ENCODE data around the gene INTS13. TPM values are rescaled to one million over a fixed set of nuclear protein-coding genes. Genes with fewer than 3 reads are reported as not detected.
"Not testable (repeated sequence)": the region's sequence is repeated elsewhere in the genome, so short reads cannot be mapped to it uniquely, and the experiment has no call there.

INTS13 gene
- total RNA-seq, 1 experiment from 2014 or later = 54.0 TPM

DNA sequence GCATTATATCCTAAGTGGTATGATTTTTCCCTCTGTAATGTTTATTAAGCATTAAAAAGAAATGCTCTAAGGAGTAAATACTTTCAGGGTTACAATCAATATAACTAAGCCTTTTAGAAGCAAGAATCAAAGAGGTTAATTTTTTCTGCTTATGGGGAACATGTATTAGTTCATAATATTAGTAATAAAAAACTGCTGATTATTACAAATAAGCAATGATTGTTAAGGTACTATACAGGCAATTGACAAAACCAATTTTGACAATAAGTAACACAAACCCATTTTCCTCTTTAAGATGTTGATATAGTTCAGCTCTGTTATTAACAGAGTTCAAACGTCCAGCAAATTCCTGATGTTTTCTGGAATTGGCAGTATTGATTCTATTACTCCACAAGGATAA lies 31.8 kb downstream of the INTS13 start:
- CTCF ChIA-PET = no interaction called here
- ATAC-seq (no peak), DNase-seq (ENCODE audit: low spot score) (no peak)

DNA sequence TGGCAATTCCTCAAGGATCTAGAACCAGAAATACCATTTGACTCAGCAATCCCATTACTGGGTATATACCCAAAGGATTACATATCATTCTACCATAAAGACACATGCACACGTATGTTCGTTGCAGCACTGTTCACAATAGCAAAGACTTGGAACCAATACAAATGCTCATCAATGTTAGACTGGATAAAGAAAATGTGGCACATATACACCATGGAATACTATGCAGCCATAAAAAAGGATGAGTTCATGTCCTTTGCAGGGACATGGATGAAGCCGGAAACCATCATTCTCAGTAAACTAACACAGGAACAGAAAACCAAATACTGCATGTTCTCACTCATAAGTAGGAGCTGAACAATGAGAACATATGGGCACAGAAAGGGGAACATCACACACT lies 34.4 kb downstream of the INTS13 start:
- CTCF ChIA-PET = interaction anchor here (1.2 kb wide), 1 partner anchor 103 kb away, joined by 7 read pairs; no protein-coding TSS in a partner anchor
- H3K36me3 Mint-ChIP-seq = peaks cover 62% of the 10 kb centered on the region
- H3K27ac Mint-ChIP-seq; H3K4me3 Mint-ChIP-seq; POLR2A ChIA-PET; H3K4me1 Mint-ChIP-seq; DNase-seq (ENCODE audit: low spot score); ATAC-seq; H3K27me3 Mint-ChIP-seq (ENCODE audit: low read depth): not testable (repeated sequence)
- peaks cover 12% of the 10 kb centered on the region for H3K9me3 Mint-ChIP-seq

More for the DNA sequence above, 31.8 kb downstream of the INTS13 start:
- TF ChIP-seq NFATC4 (CRISPR knock-in tag; IDR thresholded peaks at IDR 0.05) (no peak), GABPB1 (CRISPR knock-in tag; IDR thresholded peaks at IDR 0.05) (no peak), ZNF138 (CRISPR knock-in tag; conservative IDR thresholded peaks at IDR 0.05) (no peak), ZNF396 (CRISPR knock-in tag; IDR thresholded peaks at IDR 0.05; ENCODE audit: borderline replicate concordance) (no peak), HMGA2 (CRISPR knock-in tag; IDR thresholded peaks at IDR 0.05) (no peak), SMAD4 (CRISPR knock-in tag; IDR thresholded peaks at IDR 0.05) (no peak), ZNF671 (CRISPR knock-in tag; IDR thresholded peaks at IDR 0.05) (no peak), SP1 (CRISPR knock-in tag; conservative IDR thresholded peaks at IDR 0.05) (no peak)
- TF ChIP-seq, protein P1, sequence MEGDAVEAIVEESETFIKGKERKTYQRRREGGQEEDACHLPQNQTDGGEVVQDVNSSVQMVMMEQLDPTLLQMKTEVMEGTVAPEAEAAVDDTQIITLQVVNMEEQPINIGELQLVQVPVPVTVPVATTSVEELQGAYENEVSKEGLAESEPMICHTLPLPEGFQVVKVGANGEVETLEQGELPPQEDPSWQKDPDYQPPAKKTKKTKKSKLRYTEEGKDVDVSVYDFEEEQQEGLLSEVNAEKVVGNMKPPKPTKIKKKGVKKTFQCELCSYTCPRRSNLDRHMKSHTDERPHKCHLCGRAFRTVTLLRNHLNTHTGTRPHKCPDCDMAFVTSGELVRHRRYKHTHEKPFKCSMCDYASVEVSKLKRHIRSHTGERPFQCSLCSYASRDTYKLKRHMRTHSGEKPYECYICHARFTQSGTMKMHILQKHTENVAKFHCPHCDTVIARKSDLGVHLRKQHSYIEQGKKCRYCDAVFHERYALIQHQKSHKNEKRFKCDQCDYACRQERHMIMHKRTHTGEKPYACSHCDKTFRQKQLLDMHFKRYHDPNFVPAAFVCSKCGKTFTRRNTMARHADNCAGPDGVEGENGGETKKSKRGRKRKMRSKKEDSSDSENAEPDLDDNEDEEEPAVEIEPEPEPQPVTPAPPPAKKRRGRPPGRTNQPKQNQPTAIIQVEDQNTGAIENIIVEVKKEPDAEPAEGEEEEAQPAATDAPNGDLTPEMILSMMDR (IDR thresholded peaks at IDR 0.05) = no peak
- POLR2A ChIA-PET = no interaction called here
- H3K27ac Mint-ChIP-seq = no peak overlapping the region
- H3K36me3 Mint-ChIP-seq = peaks cover 58% of the 10 kb centered on the region
- H3K27me3 Mint-ChIP-seq (ENCODE audit: low read depth) = no peaks in the 10 kb centered on the region
- H3K4me1 Mint-ChIP-seq = no peaks in the 10 kb centered on the region
- no peak overlapping the region for H3K4me3 Mint-ChIP-seq
- H3K9me3 Mint-ChIP-seq = peaks cover 12% of the 10 kb centered on the region

DNA sequence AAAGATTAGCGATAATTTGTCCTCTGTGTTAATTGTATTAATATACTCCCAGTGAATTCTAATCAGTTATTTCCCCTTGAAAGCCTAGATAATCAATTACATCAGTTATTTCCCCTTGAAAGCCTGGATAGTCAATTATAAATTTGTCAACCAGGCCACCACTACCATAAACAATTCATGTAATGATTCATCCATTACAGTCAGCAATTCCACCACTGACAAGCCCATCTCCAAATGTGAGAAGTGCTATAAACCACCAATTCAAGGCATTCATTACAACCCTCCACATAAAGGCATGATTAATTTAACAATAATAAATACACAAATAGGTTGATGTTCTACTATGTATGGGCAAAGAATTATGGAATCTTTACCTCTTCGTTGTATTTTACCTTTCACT lies 40.9 kb downstream of the INTS13 start:
- no peak for TF ChIP-seq ZNF317 (CRISPR knock-in tag; IDR thresholded peaks at IDR 0.05; ENCODE audit: borderline replicate concordance, low read depth)
- TF ChIP-seq, protein P2, sequence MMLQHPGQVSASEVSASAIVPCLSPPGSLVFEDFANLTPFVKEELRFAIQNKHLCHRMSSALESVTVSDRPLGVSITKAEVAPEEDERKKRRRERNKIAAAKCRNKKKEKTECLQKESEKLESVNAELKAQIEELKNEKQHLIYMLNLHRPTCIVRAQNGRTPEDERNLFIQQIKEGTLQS (CRISPR knock-in tag; conservative IDR thresholded peaks at IDR 0.05) = no peak
- Mint-ChIP-seq H3K27ac (no peak overlapping the region), H3K4me1 (no peaks in the 10 kb centered on the region), H3K9me3 (no peaks in the 10 kb centered on the region), H3K4me3 (no peak overlapping the region), H3K27me3 (ENCODE audit: low read depth) (no peaks in the 10 kb centered on the region), H3K36me3 (peaks cover 19% of the 10 kb centered on the region)
- POLR2A ChIA-PET = no interaction called here
- DNase-seq (ENCODE audit: low spot score) (no peak), ATAC-seq (no peak)
- CTCF ChIA-PET = interaction anchor here (4.0 kb wide), 1 partner anchor 12 kb away, joined by 12 read pairs; no protein-coding TSS in a partner anchor

DNA sequence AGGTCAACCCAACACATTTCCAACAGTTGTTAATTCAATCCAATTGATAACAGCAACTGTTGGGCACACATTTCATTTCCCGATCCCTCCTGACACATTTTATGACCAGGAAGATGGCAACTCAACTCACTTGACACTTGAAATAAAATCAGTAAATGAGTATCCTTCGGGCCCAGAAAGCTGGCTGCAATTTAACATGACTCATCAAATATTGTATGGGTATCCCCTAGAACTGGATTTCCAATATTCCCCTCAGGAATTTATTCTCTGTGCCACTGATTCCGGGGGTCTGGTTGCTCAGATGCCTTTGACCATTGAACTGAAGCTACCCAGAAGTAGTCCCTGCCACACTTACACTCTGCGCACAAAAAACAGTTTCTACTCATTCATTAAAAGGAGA lies 42.1 kb downstream of the INTS13 start:
- CTCF ChIA-PET = interaction anchor here (4.0 kb wide), 1 partner anchor 11 kb away, joined by 12 read pairs; no protein-coding TSS in a partner anchor
- Mint-ChIP-seq H3K9me3 (no peaks in the 10 kb centered on the region), H3K27ac (no peak overlapping the region)

More for the DNA sequence above, 42.1 kb downstream of the INTS13 start:
- ATAC-seq (no peak), DNase-seq (ENCODE audit: low spot score) (no peak)
- peaks cover 15% of the 10 kb centered on the region for H3K36me3 Mint-ChIP-seq
- H3K27me3 Mint-ChIP-seq (ENCODE audit: low read depth) = no peaks in the 10 kb centered on the region
- TF ChIP-seq TEAD4 (CRISPR knock-in tag; IDR thresholded peaks at IDR 0.05) (no peak), MXD4 (CRISPR knock-in tag; IDR thresholded peaks at IDR 0.05; ENCODE audit: borderline replicate concordance) (no peak), NFE2L1 (CRISPR knock-in tag; IDR thresholded peaks at IDR 0.05) (no peak), GTF2I (CRISPR knock-in tag; conservative IDR thresholded peaks at IDR 0.05) (no peak), FOXP1 (CRISPR knock-in tag; IDR thresholded peaks at IDR 0.05; ENCODE audit: borderline replicate concordance) (no peak), KAT7 (CRISPR knock-in tag; IDR thresholded peaks at IDR 0.05; ENCODE audit: borderline replicate concordance) (no peak), TEAD1 (CRISPR knock-in tag; IDR thresholded peaks at IDR 0.05) (no peak), ZNF138 (CRISPR knock-in tag; conservative IDR thresholded peaks at IDR 0.05) (no peak), PRRX2 (CRISPR knock-in tag; IDR thresholded peaks at IDR 0.05) (no peak)
- TF ChIP-seq, protein P3, sequence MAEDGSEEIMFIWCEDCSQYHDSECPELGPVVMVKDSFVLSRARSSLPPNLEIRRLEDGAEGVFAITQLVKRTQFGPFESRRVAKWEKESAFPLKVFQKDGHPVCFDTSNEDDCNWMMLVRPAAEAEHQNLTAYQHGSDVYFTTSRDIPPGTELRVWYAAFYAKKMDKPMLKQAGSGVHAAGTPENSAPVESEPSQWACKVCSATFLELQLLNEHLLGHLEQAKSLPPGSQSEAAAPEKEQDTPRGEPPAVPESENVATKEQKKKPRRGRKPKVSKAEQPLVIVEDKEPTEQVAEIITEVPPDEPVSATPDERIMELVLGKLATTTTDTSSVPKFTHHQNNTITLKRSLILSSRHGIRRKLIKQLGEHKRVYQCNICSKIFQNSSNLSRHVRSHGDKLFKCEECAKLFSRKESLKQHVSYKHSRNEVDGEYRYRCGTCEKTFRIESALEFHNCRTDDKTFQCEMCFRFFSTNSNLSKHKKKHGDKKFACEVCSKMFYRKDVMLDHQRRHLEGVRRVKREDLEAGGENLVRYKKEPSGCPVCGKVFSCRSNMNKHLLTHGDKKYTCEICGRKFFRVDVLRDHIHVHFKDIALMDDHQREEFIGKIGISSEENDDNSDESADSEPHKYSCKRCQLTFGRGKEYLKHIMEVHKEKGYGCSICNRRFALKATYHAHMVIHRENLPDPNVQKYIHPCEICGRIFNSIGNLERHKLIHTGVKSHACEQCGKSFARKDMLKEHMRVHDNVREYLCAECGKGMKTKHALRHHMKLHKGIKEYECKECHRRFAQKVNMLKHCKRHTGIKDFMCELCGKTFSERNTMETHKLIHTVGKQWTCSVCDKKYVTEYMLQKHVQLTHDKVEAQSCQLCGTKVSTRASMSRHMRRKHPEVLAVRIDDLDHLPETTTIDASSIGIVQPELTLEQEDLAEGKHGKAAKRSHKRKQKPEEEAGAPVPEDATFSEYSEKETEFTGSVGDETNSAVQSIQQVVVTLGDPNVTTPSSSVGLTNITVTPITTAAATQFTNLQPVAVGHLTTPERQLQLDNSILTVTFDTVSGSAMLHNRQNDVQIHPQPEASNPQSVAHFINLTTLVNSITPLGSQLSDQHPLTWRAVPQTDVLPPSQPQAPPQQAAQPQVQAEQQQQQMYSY (CRISPR knock-in tag; IDR thresholded peaks at IDR 0.05) = no peak
- TF ChIP-seq, protein P4, sequence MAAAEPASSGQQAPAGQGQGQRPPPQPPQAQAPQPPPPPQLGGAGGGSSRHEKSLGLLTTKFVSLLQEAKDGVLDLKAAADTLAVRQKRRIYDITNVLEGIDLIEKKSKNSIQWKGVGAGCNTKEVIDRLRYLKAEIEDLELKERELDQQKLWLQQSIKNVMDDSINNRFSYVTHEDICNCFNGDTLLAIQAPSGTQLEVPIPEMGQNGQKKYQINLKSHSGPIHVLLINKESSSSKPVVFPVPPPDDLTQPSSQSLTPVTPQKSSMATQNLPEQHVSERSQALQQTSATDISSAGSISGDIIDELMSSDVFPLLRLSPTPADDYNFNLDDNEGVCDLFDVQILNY (CRISPR knock-in tag; IDR thresholded peaks at IDR 0.05) = no peak
- H3K4me3 Mint-ChIP-seq = no peak overlapping the region
- POLR2A ChIA-PET = no interaction called here
- H3K4me1 Mint-ChIP-seq = no peaks in the 10 kb centered on the region

Data from WTC11 (cell line).